Peyer's patch (tissue), 4 donors: ENCODE results near the gene RAP2C. TPM values are rescaled to one million over a fixed set of nuclear protein-coding genes. Genes with fewer than 3 reads are reported as not detected.
"Not testable (repeated sequence)": the region's sequence is repeated elsewhere in the genome, so short reads cannot be mapped to it uniquely, and the experiment has no call there.

Source experiments
- DNase-seq, 3 donors: peaks; one replicate each; pipeline ENCODE4 v3.0.0-alpha.2; 2017 to 2019
- H3K27ac ChIP-seq, 4 donors: fragments of 200-600 bp; sonication (generic); one replicate each; pipeline ENCODE4 v1.5.1; 2016 to 2019
- H3K27me3 ChIP-seq, 2 donors: fragments of 200-600 bp; sonication (generic); one replicate each; pipeline ENCODE4 v1.5.1; 2019
- H3K36me3 ChIP-seq, 3 donors: fragments of 200-600 bp; sonication (generic); one replicate each; pipeline ENCODE4 v1.5.1; 2016 to 2019
- H3K4me1 ChIP-seq, 4 donors: fragments of 200-600 bp; sonication (generic); one replicate each; pipeline ENCODE4 v1.5.1; 2016 to 2019
- H3K4me3 ChIP-seq, 4 donors: fragments of 200-600 bp; sonication (generic); 1 replicate in 3 of 4; 2 replicates in 1 of 4; pipeline ENCODE4 v1.5.1; 2016 to 2019; ENCODE audit warnings: mild to moderate bottlenecking in 1 of 4
- H3K9me3 ChIP-seq, 4 donors: fragments of 200-600 bp; sonication (generic); one replicate each; pipeline ENCODE4 v1.5.1; 2016 to 2019; ENCODE audit warnings: mild to moderate bottlenecking in 1 of 4
- CTCF ChIP-seq, 6 experiments: fragments of 450-650 bp in 4 of 6; fragments of 200-600 bp in 2 of 6; sonication (generic) in 1 of 6; IDR thresholded peaks; one replicate each; pipeline ENCODE4 v1.5.1; 2017 to 2019; ENCODE audit warnings: antibody characterized with exemption in 6 of 6, mild to moderate bottlenecking in 3 of 6, moderate library complexity in 1 of 6
- POLR2A ChIP-seq, 2 donors: fragments of 450-650 bp; IDR thresholded peaks; one replicate each; pipeline ENCODE4 v1.5.1; 2017; ENCODE audit warnings: antibody characterized with exemption in 2 of 2, mild to moderate bottlenecking in 2 of 2, moderate library complexity in 2 of 2
- total RNA-seq, 4 donors: library from RNA; depleted of rRNA; stranded (reverse); fragments of >200 nt; gene quantifications; one replicate each; pipeline ENCODE4 v1.1.0, GENCODE V29; 2016

The RAP2C gene
- total RNA-seq, 4 donors from 2014 or later: 12.0 to 19.3 (median 18.6) TPM

- H3K27me3 ChIP-seq: no peaks in the 10 kb centered on the region
- no peak overlapping the region for H3K27ac ChIP-seq
- no peaks in the 10 kb centered on the region for H3K9me3 ChIP-seq
- H3K36me3 ChIP-seq: no peaks in the 10 kb centered on the region
- TF ChIP-seq POLR2A (IDR thresholded peaks at IDR 0.05) (no peak), CTCF (IDR thresholded peaks at IDR 0.05) (no peak)
- H3K4me1 ChIP-seq: no peaks in the 10 kb centered on the region
- H3K4me3 ChIP-seq: no peak overlapping the region
- no peak for DNase-seq
Measured at GRCh38 chrX:132169554-132169953, 49.7 kb downstream of the RAP2C start.

- H3K27me3 ChIP-seq: no peaks in the 10 kb centered on the region
- H3K27ac ChIP-seq: no peak overlapping the region
- no peaks in the 10 kb centered on the region for H3K9me3 ChIP-seq
- DNase-seq: no peak
- no peak overlapping the region for H3K4me3 ChIP-seq
- TF ChIP-seq POLR2A (IDR thresholded peaks at IDR 0.05) (no peak), CTCF (IDR thresholded peaks at IDR 0.05) (no peak)
- no peaks in the 10 kb centered on the region for H3K36me3 ChIP-seq
- no peaks in the 10 kb centered on the region for H3K4me1 ChIP-seq
Measured at GRCh38 chrX:132165651-132166050, 53.6 kb downstream of the RAP2C start.

GRCh38 chrX:132165005-132165404 is 54.2 kb downstream of the RAP2C start:
- DNase-seq: no peak
- Histone ChIP-seq H3K4me3 (no peak overlapping the region), H3K27me3 (no peaks in the 10 kb centered on the region), H3K27ac (no peak overlapping the region), H3K9me3 (no peaks in the 10 kb centered on the region), H3K4me1 (no peaks in the 10 kb centered on the region), H3K36me3 (no peaks in the 10 kb centered on the region)
- no peak for TF ChIP-seq CTCF (IDR thresholded peaks at IDR 0.05)
- TF ChIP-seq POLR2A (IDR thresholded peaks at IDR 0.05): no peak

- H3K4me1 ChIP-seq, H3K9me3 ChIP-seq, H3K36me3 ChIP-seq, H3K27me3 ChIP-seq, DNase-seq, H3K4me3 ChIP-seq, H3K27ac ChIP-seq: not testable (repeated sequence)
Measured at GRCh38 chrX:132163094-132163493, 56.2 kb downstream of the RAP2C start.

GRCh38 chrX:132153166-132153565 is 66.1 kb downstream of the RAP2C start:
- no peaks in the 10 kb centered on the region for H3K36me3 ChIP-seq
- H3K27ac ChIP-seq: no peak overlapping the region
- H3K4me3 ChIP-seq: no peak overlapping the region
- TF ChIP-seq CTCF (IDR thresholded peaks at IDR 0.05) (no peak), POLR2A (IDR thresholded peaks at IDR 0.05) (no peak)
- DNase-seq: no peak
- no peaks in the 10 kb centered on the region for H3K4me1 ChIP-seq
- no peaks in the 10 kb centered on the region for H3K27me3 ChIP-seq
- no peaks in the 10 kb centered on the region for H3K9me3 ChIP-seq

Other genes with a start within 250 kb of the RAP2C start
- 10 to 100 TPM in 2 of 4 donors, 1 to 10 TPM in 2; 3.8 to 15.7 (median 7.7) TPM for gene STK26, start 196.1 kb downstream of the RAP2C start, total RNA-seq
- not detected for gene FRMD7, start 91.4 kb downstream of the RAP2C start, total RNA-seq